ENCODE data around the gene AFG1L. TPM values are rescaled to one million over a fixed set of nuclear protein-coding genes. Genes with fewer than 3 reads are reported as not detected.
"Not testable (repeated sequence)": the region's sequence is repeated elsewhere in the genome, so short reads cannot be mapped to it uniquely, and the experiment has no call there.

AFG1L gene
- polyA plus RNA-seq, 4 donors, result 4.9 to 8.7 (median 7.3) TPM

DNA sequence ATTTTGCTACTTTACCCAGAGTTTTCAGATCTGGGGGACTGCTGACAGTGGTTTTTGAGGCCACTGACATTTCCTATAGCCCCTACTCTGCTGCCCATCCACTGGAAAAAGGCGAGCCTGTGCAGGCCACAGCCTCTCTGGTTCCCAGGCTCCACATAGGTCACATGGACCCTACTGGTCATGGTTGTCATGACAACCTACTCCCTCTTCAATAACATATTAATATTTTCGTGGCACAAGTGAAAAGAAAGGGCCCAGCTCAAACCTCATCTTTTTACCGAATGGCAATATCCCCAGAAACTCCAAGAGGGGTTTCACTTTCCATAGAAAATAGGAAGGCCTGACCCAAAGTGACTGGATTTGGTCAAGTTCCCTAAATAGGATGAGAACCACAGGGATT, 254.9 kb downstream of the AFG1L start:
- no peak for DNase-seq (ENCODE audit: low read depth in 4 of 4, low spot score in 3 of 4)

DNA sequence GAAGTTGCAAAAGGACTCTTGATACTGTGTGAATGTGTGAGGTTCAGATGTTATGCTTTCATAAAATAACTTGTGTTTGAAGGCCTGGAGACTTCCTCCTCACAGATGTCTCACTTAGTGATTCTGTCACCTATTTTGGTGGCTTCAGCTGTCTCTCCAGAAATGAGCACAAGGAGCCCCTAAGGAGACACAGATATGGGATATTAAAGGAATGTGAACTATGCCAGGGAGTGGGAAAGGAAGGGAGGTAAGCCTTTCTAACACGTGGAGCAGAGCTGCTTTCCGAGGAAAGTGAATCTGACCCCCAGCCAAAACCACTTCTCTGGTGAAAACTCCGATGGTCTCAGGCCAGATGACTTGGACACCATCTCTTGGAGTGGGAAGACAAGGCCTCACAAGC, 255.4 kb downstream of the AFG1L start:
- DNase-seq (ENCODE audit: low read depth in 4 of 4, low spot score in 3 of 4), result no peak

DNA sequence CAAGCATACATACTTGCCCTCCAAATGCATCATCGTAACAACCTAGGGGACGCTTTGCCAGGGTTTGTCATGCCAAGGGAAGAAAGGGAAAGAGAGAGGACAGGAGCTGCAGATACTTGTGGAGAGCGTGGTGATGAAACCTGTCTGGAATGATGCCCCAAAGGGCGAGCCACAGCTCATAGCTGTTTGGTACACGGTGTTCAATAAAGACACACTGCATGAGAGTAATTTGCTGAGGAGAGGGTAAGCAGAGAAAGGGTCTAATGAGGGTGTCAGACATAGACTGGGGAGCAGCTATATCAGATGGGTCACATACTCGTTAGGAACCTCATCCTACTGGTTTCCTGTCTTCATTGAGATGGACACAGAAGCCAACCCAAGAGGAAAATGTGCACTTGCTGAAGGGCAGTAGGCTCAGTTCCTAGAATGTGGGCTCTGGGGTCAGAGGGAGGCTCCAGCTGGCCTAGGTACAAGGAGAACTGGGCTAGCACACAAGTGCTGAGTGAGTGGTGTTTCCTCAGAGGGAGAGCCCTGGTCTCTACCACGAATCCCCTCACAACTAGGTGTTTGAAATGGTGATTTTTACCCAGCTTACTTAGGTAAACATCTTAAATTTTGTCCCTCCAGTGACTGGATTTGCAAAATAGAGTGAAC, 260.7 kb downstream of the AFG1L start:
- no peak for DNase-seq (ENCODE audit: low read depth in 4 of 4, low spot score in 3 of 4)

DNA sequence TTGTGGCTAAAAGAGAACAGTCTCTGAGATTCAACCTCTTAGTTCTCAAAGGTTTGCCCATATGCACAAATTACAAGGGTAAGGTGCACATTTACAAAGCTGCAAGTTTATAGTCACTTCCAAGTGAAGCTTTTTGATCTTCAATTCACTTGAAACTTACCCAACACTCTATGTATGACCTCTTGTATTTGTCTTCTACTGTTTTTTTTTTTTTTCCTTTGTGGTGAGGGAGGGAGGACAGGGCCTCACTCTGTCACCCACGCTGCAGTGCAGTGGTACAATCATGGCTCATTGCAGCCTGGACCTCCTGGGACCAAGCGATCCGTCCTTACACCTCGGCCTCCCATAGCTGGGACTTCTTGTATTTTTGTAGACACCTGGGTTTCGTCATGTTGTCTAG, 261.4 kb downstream of the AFG1L start:
- DNase-seq (ENCODE audit: low read depth in 4 of 4, low spot score in 3 of 4), result no peak

DNA sequence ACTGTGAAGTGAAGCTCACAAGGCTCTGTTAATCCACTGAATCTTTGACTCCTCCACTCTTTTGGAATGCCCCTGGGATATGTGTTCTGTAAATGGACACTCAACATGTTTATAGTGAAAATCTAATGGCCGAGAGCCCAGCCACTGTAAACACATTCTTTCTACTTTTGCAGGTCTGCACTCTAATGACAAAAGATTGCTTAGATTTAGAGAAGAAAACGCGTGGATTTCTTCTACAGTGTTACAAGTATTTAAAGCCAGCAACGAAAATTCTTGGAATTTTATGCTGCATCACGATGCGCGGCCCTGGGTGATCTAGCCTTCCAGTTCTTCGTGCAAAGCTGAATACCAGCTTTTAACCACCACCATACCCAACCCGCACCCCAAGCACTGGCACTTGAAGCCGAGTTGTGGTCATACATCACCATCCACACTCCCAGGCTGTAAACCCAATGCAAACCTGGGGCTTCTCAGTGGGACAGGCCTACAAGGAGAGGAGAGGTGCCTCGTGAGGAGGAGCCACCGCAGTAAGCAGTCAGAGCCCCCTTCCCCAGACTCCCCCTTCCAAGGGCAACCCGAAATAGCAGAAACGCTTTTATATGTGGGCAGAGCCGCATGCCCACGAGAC, 262.1 kb downstream of the AFG1L start:
- no peak for DNase-seq (ENCODE audit: low read depth in 4 of 4, low spot score in 3 of 4)

DNA sequence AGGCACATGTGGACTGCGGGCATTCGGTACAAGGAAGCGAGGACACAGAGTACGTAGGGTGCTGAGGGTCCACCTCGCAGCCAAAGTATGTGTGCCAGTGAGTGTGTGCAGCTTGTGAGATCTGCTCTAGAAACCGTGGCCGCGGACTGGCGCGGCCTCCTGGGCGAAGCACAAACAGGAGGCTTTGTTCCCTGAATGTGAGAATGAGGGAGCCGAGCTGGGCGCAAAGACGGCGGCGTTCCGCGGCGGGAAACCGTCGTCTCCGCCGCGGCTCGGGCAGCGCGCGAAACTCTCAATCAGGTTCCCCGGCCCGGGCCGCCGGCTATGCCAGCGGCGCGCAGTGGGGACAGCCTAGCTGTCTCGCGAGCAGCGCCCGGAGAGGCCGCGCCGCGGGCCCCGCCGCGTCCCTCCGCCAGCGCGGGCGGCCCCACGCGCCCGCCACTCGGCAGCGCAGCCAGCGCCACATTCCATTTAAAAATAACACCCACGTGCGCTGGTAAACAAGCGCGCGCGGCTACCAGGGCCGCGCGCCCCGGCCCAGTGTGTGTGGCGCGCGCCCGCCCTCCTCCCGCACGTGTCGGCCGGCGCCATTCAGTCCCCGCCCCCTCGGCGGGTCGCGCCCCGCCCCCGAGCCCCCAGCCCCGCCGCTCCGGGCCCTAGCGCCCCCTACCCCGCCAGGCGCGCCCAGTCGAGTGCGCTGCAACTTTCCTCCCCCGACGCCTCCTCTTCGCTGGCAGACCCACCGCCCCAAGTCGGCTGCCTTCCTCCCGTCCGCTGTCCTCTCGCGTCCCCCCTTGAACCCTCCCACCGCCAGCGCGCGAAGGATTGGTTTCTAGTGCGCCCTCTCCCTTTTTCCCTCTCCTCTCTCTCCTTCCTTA, 262.9 kb downstream of the AFG1L start:
- peak in 2 of 4 donors; percentile 59 to 72 for DNase-seq (ENCODE audit: low read depth in 4 of 4, low spot score in 3 of 4)

DNA sequence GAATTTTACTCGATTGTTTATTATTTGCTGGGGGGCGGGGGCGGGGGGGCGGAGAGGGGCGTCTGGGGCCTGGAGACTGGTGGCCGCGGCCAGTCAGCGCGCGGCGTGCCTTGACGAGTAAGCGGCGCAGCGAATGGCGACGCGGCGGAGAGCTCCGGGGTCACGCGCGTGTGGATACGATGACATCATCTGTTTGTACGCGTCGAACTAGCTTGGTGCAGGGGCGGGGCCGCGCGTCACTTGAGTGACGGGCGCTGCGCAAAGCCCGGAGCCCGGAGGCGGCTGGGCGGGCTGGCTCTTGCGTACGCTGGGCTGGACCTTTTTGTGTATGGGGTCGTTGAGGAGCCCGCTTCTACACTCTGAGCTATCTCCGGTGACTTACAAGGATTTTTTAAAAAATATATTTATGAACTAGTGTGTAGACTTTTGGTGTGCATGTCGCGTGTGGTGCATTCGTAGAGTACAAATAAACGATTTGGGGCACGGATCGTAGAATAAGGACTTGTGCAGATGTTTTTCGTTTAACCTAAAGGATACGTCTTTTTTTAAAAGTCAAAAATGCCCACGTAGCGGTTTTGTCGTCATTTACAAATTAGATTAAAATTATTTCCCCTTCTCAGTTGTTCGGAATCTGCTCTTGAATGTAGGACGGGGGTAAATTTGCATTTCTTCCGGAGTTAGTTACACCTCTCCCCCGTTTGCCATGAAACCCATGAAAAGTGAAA, 263.7 kb downstream of the AFG1L start:
- peak; percentile 97 to 98 (median 98) for DNase-seq (ENCODE audit: low read depth in 4 of 4, low spot score in 3 of 4)

DNA sequence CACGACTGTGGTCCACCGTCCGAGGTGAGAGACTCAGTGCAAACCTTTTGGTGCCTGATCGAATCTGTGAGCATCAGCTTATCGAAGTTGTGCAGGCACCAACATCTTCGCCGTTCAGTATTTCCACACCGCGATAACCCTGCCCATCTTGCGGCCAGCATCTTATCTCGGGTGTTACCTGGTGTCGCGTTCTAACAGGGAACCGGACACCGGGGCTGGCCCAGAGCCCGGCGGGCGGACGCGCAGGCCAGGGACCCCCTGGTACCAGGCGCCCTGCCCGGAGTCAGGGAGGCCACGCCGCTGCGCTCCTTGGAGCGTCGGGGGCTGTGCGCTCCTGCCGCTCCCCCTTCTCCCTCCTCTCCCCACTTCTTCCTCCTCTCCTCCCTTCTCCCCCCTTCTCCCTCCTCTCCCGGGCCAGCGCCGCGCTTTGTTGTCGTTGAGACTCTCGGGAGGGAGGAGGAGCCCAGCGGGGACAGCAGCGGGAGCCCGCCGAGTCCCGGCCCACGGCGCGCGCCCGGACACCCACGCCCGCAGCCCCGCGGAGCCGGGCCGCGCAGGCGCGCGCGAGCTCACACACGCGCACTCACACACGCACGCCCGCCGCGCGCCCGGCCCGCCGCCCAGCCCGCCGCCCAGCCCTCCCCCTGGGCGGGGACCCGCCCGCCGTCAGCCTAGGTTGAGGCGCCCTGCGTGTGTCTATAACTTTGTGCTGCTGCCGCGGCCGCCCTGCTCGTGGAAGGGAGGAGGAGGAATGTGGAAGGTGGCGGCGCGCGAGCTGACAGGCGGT, 264.4 kb downstream of the AFG1L start:
- peak; percentile 74 to 81 (median 78) for DNase-seq (ENCODE audit: low read depth in 4 of 4, low spot score in 3 of 4)

DNA sequence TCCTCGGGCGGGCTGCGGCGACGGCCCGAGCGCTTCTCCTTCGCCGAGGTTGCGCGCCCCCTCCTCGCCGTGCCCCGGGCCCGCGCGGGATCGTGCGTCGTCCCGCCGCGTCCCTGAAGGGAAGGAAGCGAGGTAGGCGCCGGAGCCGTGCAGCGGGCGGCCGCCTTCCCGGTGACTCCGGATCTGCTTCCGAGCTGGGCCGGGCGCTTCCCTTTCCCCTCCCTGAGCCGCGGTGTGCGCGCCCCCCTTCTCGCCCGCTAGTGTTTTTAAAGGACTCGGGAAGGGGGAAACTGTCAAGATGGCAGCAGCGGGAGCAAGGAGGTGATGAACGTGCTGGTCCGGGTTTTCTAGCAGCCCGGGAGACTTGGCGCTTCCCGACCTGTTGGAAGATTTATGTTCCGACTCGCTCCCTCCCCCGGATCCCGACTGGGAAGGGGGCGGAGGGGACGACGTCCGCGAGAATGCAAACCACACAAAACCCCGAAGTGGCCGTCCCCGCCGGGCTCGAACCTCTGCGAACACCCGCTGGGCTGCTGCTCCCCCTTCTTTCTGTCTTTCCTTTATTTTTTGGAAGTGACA, 265.1 kb downstream of the AFG1L start:
- DNase-seq (ENCODE audit: low read depth in 4 of 4, low spot score in 3 of 4), result peak; percentile 72 to 87 (median 80)

DNA sequence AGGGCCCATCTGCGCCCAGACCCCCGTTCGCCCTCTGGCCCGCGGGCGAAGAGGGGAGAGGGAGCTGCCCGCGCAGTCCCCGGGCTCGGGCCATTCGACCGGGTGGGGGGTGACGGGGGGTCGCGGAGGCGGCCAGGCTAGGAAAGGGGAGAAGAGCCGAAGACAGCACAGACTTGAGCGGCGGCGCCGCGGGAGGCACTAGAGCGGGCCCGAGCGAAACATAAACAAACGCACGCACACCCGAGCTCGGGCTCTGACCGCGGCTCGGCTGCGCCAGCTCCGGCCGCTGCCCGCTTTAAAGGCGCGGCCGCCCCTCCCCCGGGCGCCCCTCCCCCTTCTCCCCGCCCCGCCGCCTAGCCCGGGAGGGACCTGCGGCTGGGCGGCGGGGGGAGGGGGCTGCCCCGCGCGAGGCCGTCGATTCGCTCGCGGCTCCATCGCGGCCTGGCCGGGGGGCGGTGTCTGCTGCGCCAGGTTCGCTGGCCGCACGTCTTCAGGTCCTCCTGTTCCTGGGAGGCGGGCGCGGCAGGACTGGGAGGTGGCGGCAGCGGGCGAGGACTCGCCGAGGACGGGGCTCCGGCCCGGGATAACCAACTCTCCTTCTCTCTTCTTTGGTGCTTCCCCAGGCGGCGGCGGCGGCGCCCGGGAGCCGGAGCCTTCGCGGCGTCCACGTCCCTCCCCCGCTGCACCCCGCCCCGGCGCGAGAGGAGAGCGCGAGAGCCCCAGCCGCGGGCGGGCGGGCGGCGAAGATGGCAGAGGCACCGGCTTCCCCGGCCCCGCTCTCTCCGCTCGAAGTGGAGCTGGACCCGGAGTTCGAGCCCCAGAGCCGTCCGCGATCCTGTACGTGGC, 265.8 kb downstream of the AFG1L start, which contains the start of gene FOXO3:
Gene FOXO3 (plus strand): TSS at position 455 of the 846 bp plus-strand sequence. CDS start 292 bp downstream, at position 747.
- DNase-seq (ENCODE audit: low read depth in 4 of 4, low spot score in 3 of 4), result peak; percentile 61 to 84 (median 78)

DNA sequence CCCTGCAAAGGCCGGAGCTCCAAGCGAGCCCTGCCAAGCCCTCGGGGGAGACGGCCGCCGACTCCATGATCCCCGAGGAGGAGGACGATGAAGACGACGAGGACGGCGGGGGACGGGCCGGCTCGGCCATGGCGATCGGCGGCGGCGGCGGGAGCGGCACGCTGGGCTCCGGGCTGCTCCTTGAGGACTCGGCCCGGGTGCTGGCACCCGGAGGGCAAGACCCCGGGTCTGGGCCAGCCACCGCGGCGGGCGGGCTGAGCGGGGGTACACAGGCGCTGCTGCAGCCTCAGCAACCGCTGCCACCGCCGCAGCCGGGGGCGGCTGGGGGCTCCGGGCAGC, 266.4 kb downstream of the AFG1L start:
- not testable (repeated sequence) for DNase-seq (ENCODE audit: low read depth in 4 of 4, low spot score in 3 of 4)

DNA sequence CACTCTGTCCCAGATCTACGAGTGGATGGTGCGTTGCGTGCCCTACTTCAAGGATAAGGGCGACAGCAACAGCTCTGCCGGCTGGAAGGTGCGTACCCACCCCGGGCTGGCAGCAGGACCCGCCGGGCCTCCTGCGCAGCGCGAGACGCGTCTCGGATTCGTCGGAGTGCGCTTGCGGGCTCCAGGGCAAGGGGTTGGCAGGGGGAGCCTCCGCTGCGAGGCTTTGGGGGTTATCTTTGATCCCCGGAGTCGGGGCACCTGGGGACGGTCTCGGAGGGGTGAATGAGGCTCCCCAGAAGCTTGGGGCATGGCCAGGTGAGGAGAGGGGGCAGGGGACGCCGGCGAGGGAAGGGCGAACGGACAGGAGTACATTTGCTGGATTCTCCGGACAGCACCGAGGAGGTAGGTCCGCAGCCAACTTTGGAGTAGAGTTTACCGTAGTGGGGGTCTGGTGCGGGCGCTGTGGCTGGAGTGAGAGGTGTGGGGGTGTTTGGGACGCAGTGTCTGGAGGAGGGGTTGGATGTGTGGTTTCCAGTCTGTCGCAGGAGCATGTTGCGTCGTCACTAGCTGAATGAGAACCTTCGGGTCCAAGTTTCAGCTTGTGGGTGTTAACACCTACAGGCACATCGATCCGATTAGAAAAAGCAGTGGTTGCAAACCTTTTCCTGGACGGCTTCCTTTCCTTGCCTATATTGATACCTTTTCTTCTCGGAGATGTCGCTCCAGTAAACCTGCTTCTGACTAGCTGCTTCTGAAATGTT, 267.1 kb downstream of the AFG1L start:
- no peak for DNase-seq (ENCODE audit: low read depth in 4 of 4, low spot score in 3 of 4)

DNA sequence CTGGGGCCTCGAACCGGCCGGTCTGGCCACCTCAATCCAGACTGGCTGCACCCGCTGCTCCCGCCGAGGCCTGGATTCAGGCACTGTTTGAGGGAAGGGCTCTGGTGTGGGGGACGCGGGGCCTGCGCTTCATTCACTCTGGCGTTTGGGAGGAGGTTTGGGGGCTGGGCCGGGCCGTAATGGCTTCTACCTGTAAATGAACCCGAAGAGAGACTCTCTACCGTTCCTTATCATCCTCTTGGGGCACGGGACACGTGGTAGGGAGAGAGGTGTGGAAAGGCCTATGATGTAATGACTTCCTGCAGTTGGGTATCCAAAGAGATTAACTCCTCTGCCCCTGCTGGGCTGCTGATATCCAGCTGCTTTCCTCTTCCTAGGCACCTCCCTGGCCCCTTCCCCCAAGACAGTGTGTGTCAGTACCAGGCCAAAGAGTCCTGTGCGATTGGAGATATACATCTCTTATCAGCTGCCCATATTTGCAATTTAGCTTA, 267.7 kb downstream of the AFG1L start:
- DNase-seq (ENCODE audit: low read depth in 4 of 4, low spot score in 3 of 4), result no peak

DNA sequence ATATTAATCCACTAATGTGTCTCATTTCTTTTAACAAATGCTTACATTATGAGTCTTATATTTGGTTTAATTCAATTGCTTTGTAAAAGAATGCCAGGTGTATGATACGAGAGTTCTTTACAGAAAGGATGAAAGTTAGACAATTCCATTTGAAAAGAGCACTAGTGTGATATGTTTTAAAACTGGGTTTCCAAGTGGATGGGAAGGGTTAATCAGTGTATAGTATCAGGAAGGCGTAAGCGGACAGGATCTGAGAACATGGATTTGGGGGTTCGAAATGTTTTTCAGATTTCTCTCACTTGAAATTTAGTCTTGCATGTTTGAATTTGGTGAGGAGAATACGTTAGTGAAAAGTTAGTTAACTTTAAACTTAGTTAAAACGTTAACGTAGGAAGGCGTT, 268.4 kb downstream of the AFG1L start:
- DNase-seq (ENCODE audit: low read depth in 4 of 4, low spot score in 3 of 4), result no peak

DNA sequence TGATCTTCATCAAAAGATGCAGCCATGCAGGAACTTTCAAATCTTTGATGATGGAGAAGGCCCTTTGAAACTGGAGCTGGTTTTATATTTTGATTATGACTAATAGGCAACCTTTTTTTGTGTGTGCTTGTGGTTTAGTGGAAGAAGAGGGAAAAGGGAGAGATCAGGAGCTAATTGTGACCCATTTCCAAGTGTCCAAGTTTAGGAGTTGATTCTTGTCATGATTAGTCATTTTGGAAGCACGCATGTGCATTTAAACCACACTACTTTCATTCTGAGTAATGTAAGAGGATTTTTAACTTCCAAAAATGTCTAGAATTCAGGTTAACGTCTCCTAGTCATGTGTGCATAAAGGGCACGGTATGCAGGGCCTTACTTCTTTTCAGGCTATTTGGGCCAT, 269.3 kb downstream of the AFG1L start:
- DNase-seq (ENCODE audit: low read depth in 4 of 4, low spot score in 3 of 4), result no peak

DNA sequence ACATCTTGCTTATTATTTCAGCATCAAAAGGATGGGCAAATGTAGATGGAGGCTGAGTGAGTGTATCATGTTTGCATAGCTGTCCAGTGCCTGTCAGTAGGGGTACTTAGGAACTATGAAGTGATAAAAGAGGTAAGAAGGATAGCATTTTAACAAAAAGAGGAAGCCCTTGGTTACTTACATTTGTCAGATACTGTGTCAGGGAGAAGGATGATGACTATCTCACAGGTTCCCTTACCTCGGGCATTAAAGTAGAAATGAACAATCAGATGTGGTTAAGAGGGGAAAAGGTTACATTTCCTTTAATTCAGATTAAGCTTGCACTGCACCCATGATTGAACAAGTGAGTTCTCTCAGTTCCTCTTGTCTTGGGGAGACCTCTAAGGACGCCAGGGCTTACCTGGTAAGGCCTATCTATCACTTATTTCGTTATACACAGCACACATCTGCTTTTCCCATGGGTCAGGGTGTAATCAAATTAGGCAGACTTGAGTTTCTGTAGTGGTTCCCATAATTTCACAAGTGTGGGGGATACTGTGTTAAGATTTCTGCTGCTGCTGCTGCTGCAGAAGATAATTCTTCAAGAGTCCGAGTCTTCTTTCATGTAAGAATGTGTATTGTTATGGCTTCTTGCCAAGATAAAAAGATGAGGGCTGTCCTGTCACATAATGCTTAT, 270.4 kb downstream of the AFG1L start:
- no peak for DNase-seq (ENCODE audit: low read depth in 4 of 4, low spot score in 3 of 4)

DNA sequence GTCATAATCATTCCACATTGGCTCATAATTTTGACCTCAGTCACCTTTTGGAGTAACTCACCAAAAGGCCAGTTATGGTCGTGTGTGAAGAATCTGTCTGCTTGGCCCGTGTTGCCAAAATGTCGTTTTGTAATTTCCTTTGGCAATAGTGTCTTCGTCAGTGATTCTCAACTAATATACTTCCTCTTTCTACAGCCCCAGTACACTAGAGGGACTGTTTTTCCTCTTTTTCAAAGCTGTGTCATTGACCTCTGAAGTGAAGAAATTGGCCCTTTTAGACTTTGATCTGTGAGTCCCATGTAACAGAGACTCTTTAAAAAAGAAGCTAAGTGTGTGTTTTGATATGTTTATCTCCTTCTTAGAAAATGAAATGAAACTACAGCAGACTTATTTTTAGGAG, 271.0 kb downstream of the AFG1L start:
- DNase-seq (ENCODE audit: low read depth in 4 of 4, low spot score in 3 of 4), result no peak
